GM12878 (cell line): ENCODE data around the gene IMP3. TPM values are rescaled to one million over a fixed set of nuclear protein-coding genes. Genes with fewer than 3 reads are reported as not detected.

ENCODE experiments used
- ATAC-seq: fragments of 200-7000 bp; cut with Tn5 transposase; 3 replicates; pipeline ENCODE4 v1.9.1; 2020; ENCODE audit warnings: mild to moderate bottlenecking, moderate library complexity
- BruUV-seq: library from RNA; stranded (reverse); fragments of 400-500 nt; replicated peaks from 2 replicates; lab custom pipeline; 2021; lab: Mats Ljungman, UMichigan
- CTCF ChIA-PET: fragments of 300-600 bp; sonication (Branson Sonifier 250); formaldehyde crosslinking; extraction: SDS; loops from one replicate; lab custom pipeline; 2021; ENCODE audit warnings: inconsistent platforms; lab: Yijun Ruan, JAX
- POLR2A ChIA-PET: fragments of 350-600 bp; formaldehyde crosslinking; extraction: SDS; loops from one replicate; lab custom pipeline; 2021; ENCODE audit warnings: inconsistent platforms; lab: Charles Lee
- RAD21 ChIA-PET: fragments of 300-600 bp; sonication (Branson Sonifier 250); formaldehyde crosslinking; loops from one replicate; lab custom pipeline; 2023; ENCODE audit warnings: antibody characterized with exemption; ENCODE audit not compliant: unreplicated experiment; lab: Charles Lee
- SMC1A ChIA-PET: fragments of 300-600 bp; sonication (Branson Sonifier 250); formaldehyde crosslinking; loops from one replicate; lab custom pipeline; 2023; ENCODE audit not compliant: unreplicated experiment, uncharacterized antibody; lab: Charles Lee
- DNase-seq: peaks from one replicate; pipeline ENCODE4 v3.0.0-alpha.2; 2011; ENCODE audit warnings: low read depth, low spot score
- FAIRE-seq: peaks from 3 replicates; lab custom pipeline; 2011; peaks lifted over from hg19 to GRCh38; lab: Jason Lieb, UNC
- H2AFZ ChIP-seq: 2 replicates; pipeline ENCODE4 v1.6.0; 2011; ENCODE audit warnings: low read depth, low read length, control low read depth; ENCODE audit not compliant: control insufficient read depth
- H3K27ac ChIP-seq: 2 replicates; pipeline ENCODE4 v1.5.1; 2011; ENCODE audit warnings: control low read depth; ENCODE audit not compliant: control insufficient read depth, insufficient read depth
- H3K27me3 ChIP-seq, 2 experiments: replicated peaks in 1 of 2; 2 replicates each; pipeline versions ENCODE4 v1.6.0 to v1.6.1; 2011; ENCODE audit warnings: low read length in 1 of 2; ENCODE audit not compliant: control insufficient read depth in 2 of 2, insufficient read depth in 2 of 2
- H3K36me3 ChIP-seq, 2 experiments: 2 replicates each; pipeline ENCODE4 v1.5.1; 2011; ENCODE audit warnings: low read length in 1 of 2; ENCODE audit not compliant: control insufficient read depth in 2 of 2, insufficient read depth in 2 of 2
- H3K4me1 ChIP-seq: 2 replicates; pipeline ENCODE4 v1.6.1; 2011; ENCODE audit warnings: mild to moderate bottlenecking, low read length, moderate library complexity, mixed read lengths; ENCODE audit not compliant: control insufficient read depth, insufficient read depth
- H3K4me2 ChIP-seq: 2 replicates; pipeline ENCODE4 v1.6.0; 2011; ENCODE audit warnings: control low read depth; ENCODE audit not compliant: control insufficient read depth, insufficient read depth
- H3K4me3 ChIP-seq: fragments of 200-600 bp; sonication (generic); 2 replicates; pipeline ENCODE4 v1.5.1; 2016
- H3K79me2 ChIP-seq: 2 replicates; pipeline ENCODE4 v1.6.0; 2011; ENCODE audit warnings: low read length; ENCODE audit not compliant: control insufficient read depth, insufficient read depth
- H3K9ac ChIP-seq: 2 replicates; pipeline ENCODE4 v1.8.0; 2011; ENCODE audit warnings: low read length, control low read depth, mixed read lengths; ENCODE audit not compliant: control insufficient read depth, insufficient read depth
- H3K9me3 ChIP-seq: replicated peaks from 3 replicates; pipeline ENCODE4 v1.5.1; 2011; ENCODE audit warnings: mild to moderate bottlenecking, low read length; ENCODE audit not compliant: control insufficient read depth, insufficient read depth
- H4K20me1 ChIP-seq: 2 replicates; pipeline ENCODE4 v1.6.0; 2011; ENCODE audit not compliant: control insufficient read depth, insufficient read depth
- CHD4 ChIP-seq: fragments of 200-600 bp; sonication (generic); IDR thresholded peaks from 2 replicates; pipeline ENCODE4 v1.6.1; 2016; ENCODE audit warnings: mild to moderate bottlenecking
- CUX1 ChIP-seq: IDR thresholded peaks from 2 replicates; pipeline ENCODE4 v1.6.1; 2012; ENCODE audit warnings: improper control_type of control experiment, low read depth, low read length; ENCODE audit not compliant: insufficient replicate concordance
- EGR1 ChIP-seq, 2 experiments: IDR thresholded peaks; 1 replicate in 1 of 2; 2 replicates in 1 of 2; pipeline ENCODE4 v1.6.1; 2011 to 2012; ENCODE audit warnings: low read depth in 2 of 2, low read length in 2 of 2, borderline replicate concordance in 1 of 2, mild to moderate bottlenecking in 1 of 2, moderate library complexity in 1 of 2
- HCFC1 ChIP-seq: fragments of 150-350 bp; IDR thresholded peaks from 2 replicates; pipeline ENCODE4 v1.6.1; 2014; ENCODE audit warnings: low read length
- HSF1 ChIP-seq: fragments of 150-350 bp; IDR thresholded peaks from 2 replicates; pipeline ENCODE4 v1.6.1; 2014; ENCODE audit warnings: mild to moderate bottlenecking, low read depth, low read length
- NKRF ChIP-seq: fragments of 450-650 bp; conservative IDR thresholded peaks from 2 replicates; pipeline ENCODE4 v1.6.1; 2017; ENCODE audit warnings: mild to moderate bottlenecking, moderate library complexity
- NR2C1 ChIP-seq: fragments of 450-650 bp; IDR thresholded peaks from 2 replicates; pipeline ENCODE4 v1.6.1; 2017; ENCODE audit warnings: antibody characterized with exemption, mild to moderate bottlenecking, moderate library complexity
- PML ChIP-seq: IDR thresholded peaks from 2 replicates; pipeline ENCODE4 v1.6.1; 2012; ENCODE audit warnings: low read length, inconsistent platforms
- RCOR1 ChIP-seq: conservative IDR thresholded peaks from 2 replicates; pipeline ENCODE4 v1.6.1; 2012; ENCODE audit warnings: low read depth, low read length, improper control_type of control experiment
- SUPT20H ChIP-seq: IDR thresholded peaks from 2 replicates; pipeline ENCODE4 v1.6.1; 2011; ENCODE audit warnings: low read depth, mild to moderate bottlenecking, low read length, moderate library complexity, borderline replicate concordance; ENCODE audit not compliant: control insufficient read depth
- ZNF622 ChIP-seq: fragments of 450-650 bp; IDR thresholded peaks from 2 replicates; pipeline ENCODE4 v1.6.1; 2017; ENCODE audit warnings: mild to moderate bottlenecking, inconsistent platforms
- WGBS: methylation state at CpG from one replicate; pipeline ENCODE4 v1.1.6; 2016; ENCODE audit warnings: low lambda C conversion rate; ENCODE audit not compliant: insufficient replicate concordance, insufficient coverage; ENCODE audit errors: missing lambda C conversion rate; 5-methylcytosine and 5-hydroxymethylcytosine counted together
- in situ Hi-C: fragments of 300-500 bp; cut with MboI; formaldehyde crosslinking; loops from 9 replicates; pipeline ENCODE4 v1.14.3; 2018; ENCODE audit warnings: mixed read lengths
- intact Hi-C: fragments of 100-400 bp; cut with micrococcal nuclease; formaldehyde crosslinking; loops from one replicate; pipeline ENCODE4 v1.14.2; 2022; ENCODE audit not compliant: unreplicated experiment
- polyA plus RNA-seq, 11 experiments: library from polyadenylated mRNA; depleted of rRNA in 4 of 11; unstranded in 6 of 11; stranded (reverse) in 5 of 11; fragments of >200 nt; fragmentation: Nextera tagmentation in 4 of 11; fragmentation: Illumina TruSeq in 1 of 11; extraction: Ambion mirVana in 4 of 11; extraction: Trizol in 1 of 11; gene quantifications; 1 replicate in 1 of 11; 2 replicates in 10 of 11; pipeline versions ENCODE4 v1.2.1 to v1.2.3, GENCODE V29; 2011 to 2016; ENCODE audit warnings: inconsistent platforms in 2 of 11, missing spikeins in 2 of 11, low read depth in 1 of 11
- total RNA-seq, 4 experiments: library from RNA; depleted of rRNA in 3 of 4; stranded (reverse); fragments of >200 nt in 3 of 4; fragmentation: Illumina TruSeq in 1 of 4; extraction: Trizol in 1 of 4; gene quantifications; 2 replicates each; pipeline versions ENCODE4 v1.2.1 to v1.2.3, GENCODE V29; 2013 to 2021
- TF ChIP-seq, protein P1 (sequence below): fragments of 450-650 bp; IDR thresholded peaks from 2 replicates; pipeline ENCODE4 v1.6.1; 2017; ENCODE audit warnings: borderline replicate concordance

Gene IMP3
- total and polyA plus RNA-seq, 10 of the 15 experiments (the other 5 are each of a cell fraction or from before 2014, with no cell fraction given) = 13.3 to 208 (median 85.2) TPM

GRCh38 chr15:75655931-75656330, 15.9 kb upstream of the IMP3 start:
- Histone ChIP-seq H3K4me1 (no peaks in the 10 kb centered on the region; the same call in 1 of the 2 replicates), H2AFZ (no peak overlapping the region), H3K9ac (no peak overlapping the region), H3K36me3 (no peaks in the 10 kb centered on the region), H3K79me2 (no peaks in the 10 kb centered on the region), H4K20me1 (no peaks in the 10 kb centered on the region), H3K27me3 (no peaks in the 10 kb centered on the region), H3K9me3 (no peaks in the 10 kb centered on the region), H3K27ac (no peak overlapping the region), H3K4me2 (no peak overlapping the region), H3K4me3 (no peak overlapping the region)
- FAIRE-seq (no peak), ATAC-seq (no peak), DNase-seq (no peak)
- ChIA-PET POLR2A (no interaction called here), RAD21 (no interaction called here), SMC1A (no interaction called here), CTCF (interaction anchor here (0.6 kb wide), 1 partner anchor 156 kb away, joined by 3 read pairs; no protein-coding TSS in a partner anchor)
- 8% methylated on average over 4 of the region's 4 CpGs for WGBS
- BruUV-seq = no TSS peak
- in situ Hi-C loops = loop anchor here (25.0 kb wide), 1 partner anchor 644 kb away; the partner anchor contains the start of gene PPCDC
- intact Hi-C loops = no loop called here
- TF ChIP-seq NR2C1 = no peak
- no peak for TF ChIP-seq ZNF622
- no peak for TF ChIP-seq CUX1
- no peak for TF ChIP-seq HSF1
- no peak for TF ChIP-seq NKRF
- TF ChIP-seq RCOR1 = no peak
- no peak for TF ChIP-seq PML
- TF ChIP-seq EGR1 (IDR thresholded peaks at IDR 0.05; ENCODE audit: borderline replicate concordance in 1 of 2, low read depth in 2 of 2, low read length in 2 of 2) = no peak
- no peak for TF ChIP-seq SUPT20H
- TF ChIP-seq, protein P1, sequence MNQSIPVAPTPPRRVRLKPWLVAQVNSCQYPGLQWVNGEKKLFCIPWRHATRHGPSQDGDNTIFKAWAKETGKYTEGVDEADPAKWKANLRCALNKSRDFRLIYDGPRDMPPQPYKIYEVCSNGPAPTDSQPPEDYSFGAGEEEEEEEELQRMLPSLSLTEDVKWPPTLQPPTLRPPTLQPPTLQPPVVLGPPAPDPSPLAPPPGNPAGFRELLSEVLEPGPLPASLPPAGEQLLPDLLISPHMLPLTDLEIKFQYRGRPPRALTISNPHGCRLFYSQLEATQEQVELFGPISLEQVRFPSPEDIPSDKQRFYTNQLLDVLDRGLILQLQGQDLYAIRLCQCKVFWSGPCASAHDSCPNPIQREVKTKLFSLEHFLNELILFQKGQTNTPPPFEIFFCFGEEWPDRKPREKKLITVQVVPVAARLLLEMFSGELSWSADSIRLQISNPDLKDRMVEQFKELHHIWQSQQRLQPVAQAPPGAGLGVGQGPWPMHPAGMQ = no peak
- TF ChIP-seq CHD4 = no peak
- TF ChIP-seq HCFC1 = no peak
